HG02973 (cell line): ENCODE measurements around the gene SPON1.
A peak's percentile ranks its signal among the peaks of the same experiment; 100 is the strongest.

Source experiments
- ATAC-seq: cut with Tn5 transposase; IDR thresholded peaks from one replicate; pipeline ENCODE4 v1.9.1; 2021; ENCODE audit warnings: moderate library complexity; ENCODE audit not compliant: unreplicated experiment

Gene SPON1

DNA sequence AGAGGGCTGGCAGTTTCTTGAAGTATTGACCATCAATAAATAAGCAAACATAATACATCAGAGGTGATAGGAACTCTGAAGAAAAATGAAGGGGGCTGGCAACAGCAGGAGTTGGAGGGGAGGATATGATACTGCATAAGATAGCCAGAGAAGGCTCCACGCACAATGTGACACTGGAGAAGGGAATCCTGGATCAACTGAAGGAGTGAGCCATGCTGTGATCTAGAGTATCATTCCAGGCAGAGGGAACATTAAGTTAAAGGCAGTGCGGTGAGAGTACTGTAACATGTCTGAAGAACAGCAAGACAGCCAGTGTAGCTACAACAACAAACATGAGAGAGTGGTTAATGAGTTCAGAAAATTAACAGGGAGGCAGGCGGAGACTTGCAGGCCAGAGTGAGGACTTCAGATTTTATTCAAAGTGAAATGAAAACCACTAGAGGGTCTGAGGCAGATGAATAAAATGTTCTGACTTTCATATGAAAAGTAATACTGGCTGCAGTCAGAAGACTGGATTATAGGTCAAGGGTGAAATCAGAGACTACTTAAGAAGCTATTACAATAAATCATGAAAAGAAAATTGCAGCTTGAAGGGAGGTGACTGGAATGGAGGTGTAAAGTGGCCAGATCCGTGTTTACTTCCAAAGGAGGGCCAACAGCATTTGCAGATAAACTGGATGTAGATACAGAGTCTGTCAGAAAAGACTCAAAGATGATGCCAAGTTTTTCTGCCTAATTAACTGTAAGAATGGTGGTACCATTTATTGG is 347.1 kb downstream of the SPON1 start:
- ATAC-seq, result no peak

DNA sequence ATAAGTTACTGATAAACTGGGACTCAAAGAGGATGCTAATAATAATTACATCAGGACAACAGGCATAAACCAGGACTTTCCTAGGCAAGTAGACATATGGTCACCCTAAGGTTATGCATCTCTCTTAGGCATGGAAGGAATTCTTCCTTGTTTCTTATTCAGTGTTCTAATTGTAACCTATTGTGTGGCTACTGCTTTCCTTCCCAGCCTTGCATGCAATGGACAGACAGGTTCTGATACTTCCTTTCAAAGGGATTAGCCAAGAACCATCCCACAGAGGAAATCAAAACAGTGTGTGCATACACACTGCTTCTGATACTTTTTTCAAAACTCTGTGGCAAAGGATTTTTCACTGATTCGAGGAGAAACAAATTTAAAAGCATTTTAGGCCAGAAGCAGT is 348.2 kb downstream of the SPON1 start:
- no peak for ATAC-seq

DNA sequence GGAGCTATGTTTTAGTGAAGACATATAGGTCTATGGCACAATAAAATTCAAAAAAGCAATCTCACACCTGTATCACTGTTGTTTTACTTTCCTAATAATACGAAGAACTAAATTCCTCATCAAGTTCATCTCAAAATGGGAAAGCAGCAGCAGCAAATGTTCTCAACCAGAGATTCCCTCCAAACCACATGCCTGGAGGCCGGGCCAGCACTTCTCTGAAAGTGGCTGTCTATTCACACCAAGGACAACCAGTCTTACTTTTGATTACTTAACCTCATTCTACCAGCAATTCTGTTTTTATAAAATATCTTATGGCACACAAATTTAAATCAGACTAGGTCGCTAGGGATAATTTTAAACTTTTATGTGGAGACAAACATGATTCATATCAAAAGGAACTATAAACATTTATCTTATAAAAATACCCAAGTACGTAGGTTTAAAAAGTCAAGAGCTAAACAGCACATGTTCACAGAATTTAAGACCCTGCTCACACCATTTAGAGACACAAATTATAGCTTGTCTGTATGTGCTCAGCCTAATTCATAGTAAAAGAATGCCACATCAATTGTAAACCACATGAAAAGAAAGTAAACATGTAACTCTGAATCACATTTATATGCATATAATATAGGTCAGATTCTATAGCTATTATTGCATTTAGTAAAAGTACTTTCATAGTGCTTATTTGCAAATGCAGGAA is 350.4 kb downstream of the SPON1 start:
- no peak for ATAC-seq

DNA sequence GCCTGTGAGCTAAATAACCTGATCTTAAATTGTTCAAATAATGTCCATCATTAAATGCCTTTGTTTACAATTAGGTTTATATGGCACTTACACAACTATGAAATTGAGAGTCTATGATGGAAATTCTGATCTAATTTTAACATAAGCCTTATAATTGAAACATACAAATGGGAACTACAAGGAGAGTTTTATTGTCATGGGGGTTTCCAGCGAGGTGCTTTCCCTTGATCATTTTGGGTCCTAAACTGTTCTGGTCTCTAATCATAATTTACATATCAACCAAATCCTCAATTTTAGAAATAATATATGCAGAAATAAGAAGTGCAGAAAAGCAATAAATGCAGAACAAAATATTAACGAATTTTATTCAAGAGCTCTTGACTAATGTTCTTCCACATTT is 351.6 kb downstream of the SPON1 start:
- no peak for ATAC-seq

DNA sequence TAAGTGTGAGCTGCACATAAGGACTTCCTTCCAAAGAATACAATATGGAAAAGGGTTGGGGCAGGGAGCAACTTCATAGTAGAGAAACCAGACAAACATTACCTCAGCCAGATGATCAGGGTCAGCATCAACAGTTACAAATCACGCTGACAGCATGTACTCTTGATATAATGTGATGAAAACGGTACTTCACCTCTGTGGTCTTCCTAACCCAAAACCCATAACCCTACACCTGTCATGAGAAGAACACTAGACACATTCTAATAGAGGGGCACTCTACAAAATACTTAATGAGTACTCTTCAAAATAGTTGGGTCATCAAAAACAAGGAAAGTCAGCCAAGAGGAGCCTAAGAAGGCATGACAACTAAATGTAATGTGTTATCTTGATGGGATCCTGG is 352.6 kb downstream of the SPON1 start:
- ATAC-seq, result peak; percentile 30
